ENCODE measurements around the gene LMF1. TPM values are rescaled to one million over a fixed set of nuclear protein-coding genes. Genes with fewer than 3 reads are reported as not detected.

Gene LMF1
- total and polyA plus RNA-seq, 8 donors, result 7.6 to 121 (median 15.8) TPM

GRCh38 chr16:867421-868385, 103.1 kb downstream of the LMF1 start:
- H3K27ac ChIP-seq, result no peak overlapping the region
- intact Hi-C loops (cut with DNase I; ENCODE audit: low total_unique reads), result no loop called here
- WGBS, 5 donors, result 92 to 94% (median 93%) methylated on average over 16 to 34 of the region's 34 CpGs
- H3K4me3 ChIP-seq, result no peak overlapping the region
- peak in 1 of 2 donors; percentile 72 for DNase-seq
- no peaks in the 10 kb centered on the region for H3K9me3 ChIP-seq
- H3K4me1 ChIP-seq, result no peaks in the 10 kb centered on the region
- TF ChIP-seq POLR2AphosphoS5 (IDR thresholded peaks at IDR 0.05) (no peak), POLR2A (IDR thresholded peaks at IDR 0.05) (no peak), EP300 (IDR thresholded peaks at IDR 0.05) (no peak), CTCF (IDR thresholded peaks at IDR 0.05) (no peak)
- H3K27me3 ChIP-seq, result no peaks in the 10 kb centered on the region
- peaks cover 0 to 63% (median 61%) of the 10 kb centered on the region in 4 donors for H3K36me3 ChIP-seq

- Histone ChIP-seq H3K9me3 (no peaks in the 10 kb centered on the region), H3K27me3 (no peaks in the 10 kb centered on the region), H3K36me3 (peaks cover 0 to 51% (median 49%) of the 10 kb centered on the region in 4 donors), H3K4me1 (no peaks in the 10 kb centered on the region), H3K27ac (no peak overlapping the region), H3K4me3 (no peak overlapping the region)
- 90 to 93% (median 92%) methylated on average over 9 of the region's 9 CpGs for WGBS, 5 donors
- no peak for DNase-seq
- intact Hi-C loops (cut with DNase I; ENCODE audit: low total_unique reads), result no loop called here
- TF ChIP-seq POLR2AphosphoS5 (IDR thresholded peaks at IDR 0.05) (no peak), EP300 (IDR thresholded peaks at IDR 0.05) (no peak), POLR2A (IDR thresholded peaks at IDR 0.05) (no peak), CTCF (IDR thresholded peaks at IDR 0.05) (no peak)
Measured at GRCh38 chr16:866252-866896, 104.4 kb downstream of the LMF1 start.

GRCh38 chr16:865026-865425, 105.8 kb downstream of the LMF1 start:
- Histone ChIP-seq H3K36me3 (peaks cover 0 to 38% (median 36%) of the 10 kb centered on the region in 4 donors), H3K27ac (no peak overlapping the region), H3K4me3 (no peak overlapping the region), H3K9me3 (no peaks in the 10 kb centered on the region), H3K27me3 (no peaks in the 10 kb centered on the region), H3K4me1 (no peaks in the 10 kb centered on the region)
- intact Hi-C loops (cut with DNase I; ENCODE audit: low total_unique reads), result no loop called here
- no peak for DNase-seq
- WGBS, 5 donors, result 78 to 91% (median 87%) methylated on average over 5 of the region's 5 CpGs
- no peak for TF ChIP-seq POLR2AphosphoS5 (IDR thresholded peaks at IDR 0.05)
- no peak for TF ChIP-seq CTCF (IDR thresholded peaks at IDR 0.05)

- TF ChIP-seq EP300 (IDR thresholded peaks at IDR 0.05) (no peak), CTCF (IDR thresholded peaks at IDR 0.05) (no peak), POLR2A (IDR thresholded peaks at IDR 0.05) (no peak), POLR2AphosphoS5 (IDR thresholded peaks at IDR 0.05) (no peak)
- no peak overlapping the region for H3K4me3 ChIP-seq
- H3K4me1 ChIP-seq, result no peaks in the 10 kb centered on the region
- intact Hi-C loops (cut with DNase I; ENCODE audit: low total_unique reads), result no loop called here
- no peak overlapping the region for H3K27ac ChIP-seq
- H3K36me3 ChIP-seq, result peaks cover 0 to 2% (median 2%) of the 10 kb centered on the region in 4 donors
- no peaks in the 10 kb centered on the region for H3K27me3 ChIP-seq
- 93 to 97% (median 94%) methylated on average over 17 of the region's 17 CpGs for WGBS, 5 donors
- peaks cover 0 to 1% (median 0%) of the 10 kb centered on the region in 4 donors for H3K9me3 ChIP-seq
- DNase-seq, result no peak
Measured at GRCh38 chr16:861446-861845, 109.3 kb downstream of the LMF1 start.
